T-helper 17 cell (primary cell): Measurements from ENCODE around the gene PLXDC2. TPM values are rescaled to one million over a fixed set of nuclear protein-coding genes. Genes with fewer than 3 reads are reported as not detected.

Experiments used
- ATAC-seq: fragments of 150-1000 bp; cut with Tn5 transposase; 2 replicates; pipeline ENCODE4 v1.10.0; 2021; ENCODE audit warnings: mild to moderate bottlenecking, moderate library complexity
- DNase-seq, 3 donors: peaks; one replicate each; pipeline versions ENCODE4 v3.0.0 to v3.0.0-alpha.2; 2020 to 2021
- H3K9me3 ChIP-seq: one replicate; pipeline ENCODE4 v1.7.0; 2013; ENCODE audit warnings: low read length, mild to moderate bottlenecking; ENCODE audit not compliant: control insufficient read depth, poor library complexity, severe bottlenecking
- H3K27ac Mint-ChIP-seq: one replicate; pipeline ENCODE4 v1.8.0; 2022; ENCODE audit warnings: mild to moderate bottlenecking, moderate library complexity, mixed read lengths
- H3K27me3 Mint-ChIP-seq: one replicate; pipeline ENCODE4 v1.8.0; 2022; ENCODE audit warnings: mixed read lengths
- H3K36me3 Mint-ChIP-seq: one replicate; pipeline ENCODE4 v1.8.0; 2022; ENCODE audit warnings: low read depth, mixed read lengths
- H3K4me1 Mint-ChIP-seq: one replicate; pipeline ENCODE4 v1.8.0; 2022; ENCODE audit warnings: mild to moderate bottlenecking, mixed read lengths
- H3K4me3 Mint-ChIP-seq: one replicate; pipeline ENCODE4 v1.8.0; 2022; ENCODE audit warnings: mild to moderate bottlenecking, moderate library complexity, mixed read lengths
- total RNA-seq, 4 donors: library from RNA in 2 of 4; stranded (reverse) in 2 of 4; gene quantifications; one replicate each; pipeline ENCODE4 v1.2.3 and lab custom pipeline; 2022 to 2026

The PLXDC2 gene
- total RNA-seq, 2 donors from 2014 or later, result 3.0 to 11.8 TPM

GRCh38 chr10:19915816-19916215 is 99.6 kb downstream of the PLXDC2 start:
- no peaks in the 10 kb centered on the region for H3K9me3 ChIP-seq
- H3K36me3 Mint-ChIP-seq, result no peaks in the 10 kb centered on the region
- H3K27me3 Mint-ChIP-seq, result no peaks in the 10 kb centered on the region
- ATAC-seq, result no peak
- no peak for DNase-seq
- no peak overlapping the region for H3K27ac Mint-ChIP-seq
- no peak overlapping the region for H3K4me3 Mint-ChIP-seq
- H3K4me1 Mint-ChIP-seq, result no peaks in the 10 kb centered on the region

GRCh38 chr10:19917751-19918478 is 101.7 kb downstream of the PLXDC2 start:
- H3K9me3 ChIP-seq, result no peaks in the 10 kb centered on the region
- ATAC-seq, result no peak
- no peak overlapping the region for H3K27ac Mint-ChIP-seq
- H3K4me1 Mint-ChIP-seq, result no peaks in the 10 kb centered on the region
- DNase-seq, result no peak
- H3K27me3 Mint-ChIP-seq, result no peaks in the 10 kb centered on the region
- H3K36me3 Mint-ChIP-seq, result no peaks in the 10 kb centered on the region
- H3K4me3 Mint-ChIP-seq, result no peak overlapping the region

GRCh38 chr10:19918794-19919193 is 102.6 kb downstream of the PLXDC2 start:
- no peak overlapping the region for H3K27ac Mint-ChIP-seq
- no peaks in the 10 kb centered on the region for H3K27me3 Mint-ChIP-seq
- no peak for ATAC-seq

DNA sequence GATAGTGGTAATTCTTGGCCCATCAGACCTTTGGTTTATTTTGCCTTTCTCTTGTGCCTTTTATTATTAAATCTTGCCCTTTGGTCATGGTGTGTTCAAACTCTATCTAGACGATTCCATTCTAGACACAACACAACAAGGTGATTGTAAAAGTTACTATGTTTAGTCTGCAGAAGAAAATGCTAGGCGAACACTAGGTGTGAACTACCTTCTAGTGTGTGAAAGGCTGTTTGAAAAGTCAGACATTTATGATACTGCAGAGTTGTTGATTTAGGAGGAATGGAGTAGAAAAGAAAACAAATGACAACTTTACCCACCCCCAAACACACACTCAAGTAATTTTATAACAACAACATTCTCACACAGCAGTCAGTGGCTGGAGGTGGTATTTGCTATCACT is 103.4 kb downstream of the PLXDC2 start:
- no peak for DNase-seq
- Mint-ChIP-seq H3K4me1 (no peaks in the 10 kb centered on the region), H3K27ac (no peak overlapping the region), H3K36me3 (no peaks in the 10 kb centered on the region), H3K27me3 (no peaks in the 10 kb centered on the region), H3K4me3 (no peak overlapping the region)
- ATAC-seq, result no peak
- H3K9me3 ChIP-seq, result no peaks in the 10 kb centered on the region

More at GRCh38 chr10:19918794-19919193, 102.6 kb downstream of the PLXDC2 start:
- H3K9me3 ChIP-seq, result no peaks in the 10 kb centered on the region
- DNase-seq, result no peak
- no peaks in the 10 kb centered on the region for H3K4me1 Mint-ChIP-seq
- H3K4me3 Mint-ChIP-seq, result no peak overlapping the region
- no peaks in the 10 kb centered on the region for H3K36me3 Mint-ChIP-seq

GRCh38 chr10:19920075-19920726 is 104.0 kb downstream of the PLXDC2 start:
- H3K36me3 Mint-ChIP-seq, result no peaks in the 10 kb centered on the region
- ATAC-seq (no peak), DNase-seq (no peak)
- H3K9me3 ChIP-seq, result no peaks in the 10 kb centered on the region
- no peak overlapping the region for H3K27ac Mint-ChIP-seq
- no peak overlapping the region for H3K4me3 Mint-ChIP-seq
- H3K4me1 Mint-ChIP-seq, result no peaks in the 10 kb centered on the region
- no peaks in the 10 kb centered on the region for H3K27me3 Mint-ChIP-seq

DNA sequence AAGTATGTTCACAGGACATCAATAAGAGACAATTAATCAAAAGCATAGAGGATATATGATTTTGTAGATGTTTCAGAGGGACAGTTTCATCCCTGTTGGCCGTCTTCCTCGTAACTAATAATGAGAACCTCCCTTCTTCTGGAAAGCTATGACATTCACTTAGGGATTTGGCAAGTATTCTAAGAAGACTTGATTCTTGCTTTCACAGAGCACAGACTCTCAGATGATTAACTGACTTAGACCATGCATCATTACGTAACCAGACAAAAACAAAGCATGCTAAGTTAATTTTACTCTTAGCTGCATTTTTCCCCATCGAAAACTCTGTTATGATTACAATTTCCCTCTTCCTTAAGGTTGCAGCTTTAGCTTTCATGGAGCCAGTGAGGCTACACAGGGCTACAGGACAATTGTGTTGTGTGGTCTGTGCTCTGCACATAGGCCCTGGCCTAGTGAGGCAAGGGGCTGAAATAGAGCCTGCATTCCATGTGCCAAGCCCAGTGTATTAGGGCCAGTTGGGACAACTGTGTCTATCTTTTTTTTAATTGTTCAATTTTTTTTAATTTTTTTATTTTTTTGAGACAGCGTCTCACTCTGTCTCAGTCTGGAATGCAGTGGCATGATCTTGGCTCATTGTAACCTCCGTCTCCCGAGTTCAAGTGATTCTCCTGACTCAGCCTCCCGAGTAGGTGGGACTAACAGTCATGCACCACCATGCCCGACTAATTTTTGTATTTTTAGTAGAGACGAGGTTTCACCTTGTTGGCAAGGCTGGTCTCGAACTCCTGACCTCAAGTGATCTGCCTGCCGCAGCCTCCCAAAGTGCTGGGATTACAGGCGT is 105.3 kb downstream of the PLXDC2 start:
- H3K9me3 ChIP-seq, result no peaks in the 10 kb centered on the region
- no peaks in the 10 kb centered on the region for H3K36me3 Mint-ChIP-seq
- no peaks in the 10 kb centered on the region for H3K4me1 Mint-ChIP-seq
- no peaks in the 10 kb centered on the region for H3K27me3 Mint-ChIP-seq
- ATAC-seq (no peak), DNase-seq (no peak)
- no peak overlapping the region for H3K27ac Mint-ChIP-seq
- H3K4me3 Mint-ChIP-seq, result no peak overlapping the region

DNA sequence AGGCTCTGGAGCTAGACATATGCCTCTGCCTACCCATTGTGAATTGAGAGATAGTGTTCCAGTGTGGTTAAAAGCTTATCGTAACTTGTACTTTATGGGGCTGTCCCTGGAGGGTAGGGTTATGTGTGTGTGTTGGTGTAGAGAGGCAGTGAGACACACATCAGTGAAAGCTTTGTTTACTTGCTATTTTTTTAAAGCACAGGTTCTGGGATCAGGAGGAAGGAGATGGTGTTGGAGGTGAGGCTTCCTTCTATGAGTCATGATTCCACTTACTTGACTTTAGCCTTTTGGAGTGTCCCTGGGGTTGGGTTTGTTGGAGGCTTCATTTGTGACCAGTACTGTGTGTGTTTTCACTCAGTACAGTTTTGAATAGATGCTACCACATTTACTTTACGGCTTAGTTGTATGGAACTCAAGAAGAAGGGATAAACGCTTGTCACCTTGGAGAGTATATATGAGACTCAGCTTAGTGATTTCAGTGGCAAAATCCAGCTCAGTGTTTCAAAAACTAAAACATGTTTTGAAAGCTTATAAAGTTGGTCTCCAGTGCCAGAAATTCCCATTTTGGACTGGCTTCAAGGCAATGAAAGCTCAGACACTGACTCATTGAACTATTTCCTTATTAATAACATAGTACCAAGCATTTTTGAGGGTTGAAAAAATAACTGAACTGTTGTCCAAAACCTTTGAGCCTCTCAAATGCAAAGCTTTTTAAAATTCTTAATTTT is 106.2 kb downstream of the PLXDC2 start:
- Mint-ChIP-seq H3K36me3 (no peaks in the 10 kb centered on the region), H3K4me1 (no peaks in the 10 kb centered on the region), H3K27me3 (no peaks in the 10 kb centered on the region), H3K4me3 (no peak overlapping the region), H3K27ac (no peak overlapping the region)
- no peaks in the 10 kb centered on the region for H3K9me3 ChIP-seq
- DNase-seq, result no peak
- no peak for ATAC-seq

DNA sequence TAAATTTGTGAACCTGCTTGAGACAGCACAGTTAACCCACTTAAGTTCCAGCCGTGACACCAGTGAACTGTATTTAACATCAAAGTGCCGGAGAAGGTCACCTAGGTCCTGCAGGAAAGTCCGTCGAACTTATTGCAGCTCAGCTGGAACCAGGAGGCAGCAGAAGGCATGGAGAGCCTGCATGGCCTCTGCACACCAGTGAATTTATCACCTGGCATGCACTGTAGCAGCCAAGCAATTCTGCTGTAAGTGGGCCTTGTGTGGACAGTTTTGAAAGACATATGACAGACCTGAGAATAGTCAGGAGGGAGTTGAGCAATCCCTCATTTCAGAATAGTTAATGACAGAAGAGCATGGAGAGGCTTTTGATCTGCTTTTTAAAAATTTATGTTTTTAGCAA is 108.8 kb downstream of the PLXDC2 start:
- Mint-ChIP-seq H3K27ac (no peak overlapping the region), H3K36me3 (no peaks in the 10 kb centered on the region)
- no peak for ATAC-seq

GRCh38 chr10:19928936-19929335 is 112.7 kb downstream of the PLXDC2 start:
- DNase-seq, result no peak
- no peaks in the 10 kb centered on the region for H3K9me3 ChIP-seq
- no peaks in the 10 kb centered on the region for H3K27me3 Mint-ChIP-seq
- ATAC-seq, result no peak
- H3K27ac Mint-ChIP-seq, result no peak overlapping the region
- no peak overlapping the region for H3K4me3 Mint-ChIP-seq
- no peaks in the 10 kb centered on the region for H3K36me3 Mint-ChIP-seq
- no peaks in the 10 kb centered on the region for H3K4me1 Mint-ChIP-seq

More for the DNA sequence above, 108.8 kb downstream of the PLXDC2 start:
- no peaks in the 10 kb centered on the region for H3K9me3 ChIP-seq
- Mint-ChIP-seq H3K4me1 (no peaks in the 10 kb centered on the region), H3K4me3 (no peak overlapping the region), H3K27me3 (no peaks in the 10 kb centered on the region)
- DNase-seq, result no peak

GRCh38 chr10:19929506-19930140 is 113.4 kb downstream of the PLXDC2 start:
- no peaks in the 10 kb centered on the region for H3K36me3 Mint-ChIP-seq
- no peaks in the 10 kb centered on the region for H3K9me3 ChIP-seq
- no peak overlapping the region for H3K4me3 Mint-ChIP-seq
- no peak overlapping the region for H3K27ac Mint-ChIP-seq
- DNase-seq (no peak), ATAC-seq (no peak)
- no peaks in the 10 kb centered on the region for H3K4me1 Mint-ChIP-seq
- no peaks in the 10 kb centered on the region for H3K27me3 Mint-ChIP-seq

DNA sequence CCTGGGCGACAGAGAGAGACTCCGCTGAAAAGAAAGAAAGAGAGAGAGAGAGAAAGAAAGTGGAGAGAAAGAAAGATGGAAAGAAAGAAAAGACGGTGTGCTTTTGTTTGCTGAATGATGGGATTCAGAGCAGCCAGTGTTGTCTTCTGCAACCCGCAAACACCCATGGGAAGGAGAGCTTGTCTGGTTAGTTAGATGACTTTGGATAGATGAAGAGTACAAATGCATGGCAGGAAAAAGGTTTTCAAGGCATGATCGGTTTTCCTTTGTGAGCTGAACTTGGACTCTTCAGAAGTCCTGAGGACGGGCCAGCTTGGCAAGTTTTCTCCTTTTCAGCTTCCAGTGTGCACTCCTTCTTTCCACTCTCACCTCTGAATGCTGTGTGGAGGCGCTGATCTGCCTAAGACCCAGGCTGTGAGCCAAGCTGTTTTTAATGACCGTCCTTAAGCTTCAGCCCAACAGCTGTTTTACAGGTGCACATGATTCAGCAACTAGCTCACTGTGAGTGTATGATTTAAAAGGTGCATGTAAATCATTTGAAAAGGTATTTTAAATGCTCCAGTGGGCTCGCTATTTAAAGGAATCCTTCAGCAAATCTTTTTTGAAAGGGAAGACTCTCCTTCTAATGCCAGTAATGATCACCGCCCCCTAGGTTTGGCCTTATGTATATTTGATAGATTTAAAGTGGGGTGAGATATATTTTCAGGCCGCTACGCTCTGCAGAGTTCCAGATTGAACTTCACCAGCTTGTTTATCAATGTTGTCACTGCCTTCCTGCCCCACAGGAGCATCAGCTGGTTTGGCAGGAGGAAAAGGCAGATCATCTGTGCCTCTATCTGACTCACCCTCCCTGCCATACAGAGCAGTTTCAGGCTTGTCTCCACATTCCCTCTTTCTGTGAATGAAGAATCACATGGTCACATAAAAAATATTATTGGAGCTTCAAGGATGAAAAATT is 115.0 kb downstream of the PLXDC2 start:
- no peaks in the 10 kb centered on the region for H3K27me3 Mint-ChIP-seq
- H3K4me3 Mint-ChIP-seq, result no peak overlapping the region
- H3K27ac Mint-ChIP-seq, result no peak overlapping the region
- H3K36me3 Mint-ChIP-seq, result no peaks in the 10 kb centered on the region
- no peak for ATAC-seq
- H3K4me1 Mint-ChIP-seq, result no peaks in the 10 kb centered on the region
- no peak for DNase-seq
- H3K9me3 ChIP-seq, result no peaks in the 10 kb centered on the region
